Prostate gland (tissue), 2 donors: ENCODE measurements around the gene DCAF15.

Experiments used
- CTCF ChIP-seq, 4 experiments: fragments of 200-600 bp in 2 of 4; fragments of 450-650 bp in 2 of 4; sonication (generic) in 2 of 4; IDR thresholded peaks; 1 replicate in 3 of 4; 2 replicates in 1 of 4; pipeline ENCODE4 v1.5.1; 2016 to 2019; ENCODE audit warnings: antibody characterized with exemption in 4 of 4, mild to moderate bottlenecking in 2 of 4, moderate library complexity in 2 of 4
- POLR2A ChIP-seq: fragments of 450-650 bp; IDR thresholded peaks from one replicate; pipeline ENCODE4 v1.6.1; 2016; ENCODE audit warnings: antibody characterized with exemption, mild to moderate bottlenecking
- POLR2AphosphoS5 ChIP-seq: sonication (generic); formaldehyde crosslinking; IDR thresholded peaks from one replicate; pipeline ENCODE4 v1.6.1; 2017; ENCODE audit warnings: antibody characterized with exemption

DNA sequence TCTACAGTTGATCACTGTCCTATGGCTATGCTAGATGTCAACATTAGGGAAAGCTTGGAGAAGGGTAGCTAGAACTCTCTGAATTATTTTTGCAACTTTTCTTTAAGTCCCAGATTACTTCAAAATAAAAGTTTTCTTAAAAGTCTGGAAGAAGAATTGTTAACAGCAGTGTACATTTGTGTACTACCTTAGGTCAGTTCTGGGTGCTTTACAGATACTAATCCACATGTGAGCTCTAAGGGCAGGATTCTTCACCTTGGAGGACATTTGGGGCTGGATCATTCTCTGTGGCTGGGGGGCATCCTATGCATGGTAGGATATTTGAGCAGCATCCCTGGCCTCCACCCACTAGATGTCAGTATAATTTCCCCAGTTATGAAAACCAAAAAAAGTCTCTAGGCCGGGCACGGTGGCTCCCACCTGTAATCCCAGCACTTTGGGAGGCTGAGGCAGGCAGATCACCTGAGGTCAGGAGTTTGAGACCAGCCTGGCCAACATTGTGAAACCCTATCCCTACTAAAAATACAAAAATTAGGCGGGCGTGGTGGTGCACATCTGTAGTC is 49.2 kb upstream of the DCAF15 start:
- TF ChIP-seq CTCF (IDR thresholded peaks at IDR 0.05) (no peak), POLR2A (no peak), POLR2AphosphoS5 (no peak)
